BLaER1 (cell line): ENCODE measurements around the gene BRSK1.

Source experiments
- H3K27ac ChIP-seq: shearing (Covaris generic); formaldehyde crosslinking; 2 replicates; pipeline ENCODE4 v1.8.1; 2022
- H3K27me3 ChIP-seq: shearing (Covaris generic); formaldehyde crosslinking; 2 replicates; pipeline ENCODE4 v1.8.1; 2022
- H3K36me3 ChIP-seq: shearing (Covaris generic); formaldehyde crosslinking; 2 replicates; pipeline ENCODE4 v1.8.1; 2022
- H3K4me1 ChIP-seq: shearing (Covaris generic); formaldehyde crosslinking; 2 replicates; pipeline ENCODE4 v1.8.1; 2022
- H3K4me2 ChIP-seq: shearing (Covaris generic); formaldehyde crosslinking; 2 replicates; pipeline ENCODE4 v1.8.1; 2022
- H3K4me3 ChIP-seq: shearing (Covaris generic); formaldehyde crosslinking; 2 replicates; pipeline ENCODE4 v1.8.1; 2022
- H3K9ac ChIP-seq: shearing (Covaris generic); formaldehyde crosslinking; 2 replicates; pipeline ENCODE4 v1.8.1; 2022
- H3K9me3 ChIP-seq: shearing (Covaris generic); formaldehyde crosslinking; 2 replicates; pipeline ENCODE4 v1.8.1; 2022
- H4K20me1 ChIP-seq: shearing (Covaris generic); formaldehyde crosslinking; 2 replicates; pipeline ENCODE4 v1.8.1; 2022
- Cebpa-rat ChIP-seq: shearing (Covaris generic); IDR thresholded peaks from 2 replicates; pipeline ENCODE4 v1.8.1; 2022

BRSK1 gene

GRCh38 chr19:55312621-55313512, 29.1 kb downstream of the BRSK1 start:
- no peaks in the 10 kb centered on the region for H3K27me3 ChIP-seq
- TF ChIP-seq Cebpa-rat: no peak
- H4K20me1 ChIP-seq: no peaks in the 10 kb centered on the region
- H3K4me1 ChIP-seq: peaks cover 15% of the 10 kb centered on the region
- H3K9me3 ChIP-seq: no peaks in the 10 kb centered on the region
- no peak overlapping the region for H3K4me2 ChIP-seq
- H3K27ac ChIP-seq: no peak overlapping the region
- no peak overlapping the region for H3K4me3 ChIP-seq
- peaks cover 32% of the 10 kb centered on the region for H3K36me3 ChIP-seq
- no peak overlapping the region for H3K9ac ChIP-seq

- Histone ChIP-seq H3K4me2 (no peak overlapping the region), H3K4me3 (no peak overlapping the region), H3K4me1 (peaks cover 13% of the 10 kb centered on the region), H3K9me3 (no peaks in the 10 kb centered on the region), H3K27me3 (no peaks in the 10 kb centered on the region), H4K20me1 (no peaks in the 10 kb centered on the region), H3K9ac (no peak overlapping the region), H3K36me3 (peaks cover 19% of the 10 kb centered on the region), H3K27ac (no peak overlapping the region)
- no peak for TF ChIP-seq Cebpa-rat
These were observed 30.6 kb downstream of the BRSK1 start for GRCh38 chr19:55314396-55314795.

GRCh38 chr19:55315956-55316525, 32.2 kb downstream of the BRSK1 start:
- H3K27ac ChIP-seq: no peak overlapping the region
- H3K4me1 ChIP-seq: peaks cover 2% of the 10 kb centered on the region
- peaks cover 13% of the 10 kb centered on the region; the same call in 1 of the 2 replicates for H3K36me3 ChIP-seq
- no peak overlapping the region for H3K9ac ChIP-seq
- no peaks in the 10 kb centered on the region for H4K20me1 ChIP-seq
- no peak for TF ChIP-seq Cebpa-rat
- no peak overlapping the region for H3K4me2 ChIP-seq
- no peak overlapping the region for H3K4me3 ChIP-seq
- H3K9me3 ChIP-seq: no peaks in the 10 kb centered on the region
- no peaks in the 10 kb centered on the region for H3K27me3 ChIP-seq

- no peak for TF ChIP-seq Cebpa-rat
- Histone ChIP-seq H3K27me3 (no peaks in the 10 kb centered on the region), H3K27ac (no peak overlapping the region), H3K9me3 (no peaks in the 10 kb centered on the region), H3K36me3 (peaks cover 9% of the 10 kb centered on the region; the same call in 1 of the 2 replicates), H3K4me2 (no peak overlapping the region), H3K4me3 (no peak overlapping the region), H3K9ac (no peak overlapping the region), H3K4me1 (peaks cover 8% of the 10 kb centered on the region), H4K20me1 (no peaks in the 10 kb centered on the region)
These were observed 32.8 kb downstream of the BRSK1 start for GRCh38 chr19:55316646-55317045.

DNA sequence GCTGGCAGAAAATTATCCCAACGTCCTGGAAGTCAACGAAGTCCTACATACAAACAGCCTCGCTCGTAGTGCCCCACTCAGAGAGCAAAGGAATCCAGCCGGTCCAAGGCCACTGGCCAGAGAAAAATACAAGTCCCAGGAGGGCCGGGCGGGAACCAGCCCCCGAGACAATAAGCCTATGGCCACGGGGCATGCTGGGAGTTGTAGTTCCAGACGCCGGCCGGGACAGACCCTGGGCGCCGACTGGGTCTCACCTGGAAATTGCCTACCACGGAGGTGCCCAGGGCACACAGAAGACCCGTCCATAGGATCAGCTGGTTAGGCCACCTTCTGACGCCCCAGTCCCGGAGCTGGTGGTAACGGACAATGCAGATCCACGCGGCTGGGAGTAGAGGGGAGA, 36.0 kb downstream of the BRSK1 start:
- no peak for TF ChIP-seq Cebpa-rat
- Histone ChIP-seq H3K36me3 (no peaks in the 10 kb centered on the region), H3K4me2 (no peak overlapping the region), H3K27me3 (no peaks in the 10 kb centered on the region), H4K20me1 (no peaks in the 10 kb centered on the region), H3K27ac (no peak overlapping the region), H3K9me3 (no peaks in the 10 kb centered on the region), H3K4me3 (no peak overlapping the region), H3K9ac (no peak overlapping the region), H3K4me1 (peaks cover 39% of the 10 kb centered on the region)

GRCh38 chr19:55320844-55321419, 37.1 kb downstream of the BRSK1 start:
- Histone ChIP-seq H3K9me3 (no peaks in the 10 kb centered on the region), H4K20me1 (no peaks in the 10 kb centered on the region), H3K4me3 (no peak overlapping the region), H3K27ac (no peak overlapping the region), H3K27me3 (no peaks in the 10 kb centered on the region), H3K4me2 (peak overlapping the region; percentile 54), H3K36me3 (no peaks in the 10 kb centered on the region), H3K4me1 (peaks cover 51% of the 10 kb centered on the region), H3K9ac (no peak overlapping the region)
- no peak for TF ChIP-seq Cebpa-rat

- Histone ChIP-seq H3K4me2 (peak overlapping the region; percentile 54), H3K4me1 (peaks cover 58% of the 10 kb centered on the region), H3K36me3 (no peaks in the 10 kb centered on the region), H4K20me1 (no peaks in the 10 kb centered on the region), H3K27ac (0 out of 2 replicates have a peak overlapping the region, but pooled peaks have one; percentile 34), H3K4me3 (no peak overlapping the region), H3K27me3 (no peaks in the 10 kb centered on the region), H3K9me3 (no peaks in the 10 kb centered on the region), H3K9ac (no peak overlapping the region)
- no peak for TF ChIP-seq Cebpa-rat
These were observed 37.8 kb downstream of the BRSK1 start for GRCh38 chr19:55321466-55322137.

GRCh38 chr19:55322204-55322885, 38.5 kb downstream of the BRSK1 start:
- TF ChIP-seq Cebpa-rat: no peak
- H3K4me1 ChIP-seq: peaks cover 61% of the 10 kb centered on the region
- H3K9ac ChIP-seq: no peak overlapping the region
- H3K9me3 ChIP-seq: no peaks in the 10 kb centered on the region
- no peaks in the 10 kb centered on the region for H3K36me3 ChIP-seq
- H3K4me2 ChIP-seq: peak overlapping the region; percentile 54
- H4K20me1 ChIP-seq: no peaks in the 10 kb centered on the region
- no peak overlapping the region for H3K4me3 ChIP-seq
- H3K27ac ChIP-seq: no peak overlapping the region
- no peaks in the 10 kb centered on the region for H3K27me3 ChIP-seq

- Histone ChIP-seq H4K20me1 (no peaks in the 10 kb centered on the region), H3K4me2 (peak overlapping the region; percentile 89), H3K4me1 (peaks cover 61% of the 10 kb centered on the region), H3K9ac (peak overlapping the region; percentile 63; the same call in 1 of the 2 replicates), H3K36me3 (no peaks in the 10 kb centered on the region), H3K9me3 (no peaks in the 10 kb centered on the region), H3K4me3 (peak overlapping the region; percentile 38; the same call in 1 of the 2 replicates), H3K27me3 (no peaks in the 10 kb centered on the region), H3K27ac (peak overlapping the region; percentile 73)
- no peak for TF ChIP-seq Cebpa-rat
These were observed 40.9 kb downstream of the BRSK1 start for GRCh38 chr19:55324662-55325061.
